Measurements from ENCODE around the gene EIF3L.

DNA sequence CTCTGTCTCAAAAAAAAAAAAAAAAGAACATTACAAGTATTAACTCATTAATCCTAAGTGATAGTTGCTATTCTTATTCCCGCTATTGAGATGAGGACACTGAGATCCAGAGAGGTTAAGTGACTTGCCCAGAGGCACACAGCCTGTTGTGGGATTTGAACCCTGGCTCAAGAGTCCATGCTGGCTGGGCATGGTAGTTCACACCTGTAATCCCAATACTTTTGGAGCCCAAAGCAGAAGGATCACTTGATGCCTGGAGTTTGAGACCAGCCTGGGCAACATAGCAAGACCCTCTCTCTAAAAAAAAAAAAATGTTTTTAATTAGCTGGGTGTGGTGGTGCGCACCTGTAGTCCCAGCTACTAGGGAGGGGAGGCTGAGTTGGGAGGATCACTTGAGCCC lies 37.4 kb upstream of the EIF3L start:
- TF ChIP-seq ZC3H10 (CRISPR knock-in tag; IDR thresholded peaks at IDR 0.05) (no peak), RARB (CRISPR knock-in tag; IDR thresholded peaks at IDR 0.05) (no peak)
